ENCODE measurements around the gene LASP1NB.

- TF ChIP-seq POLR2A (IDR thresholded peaks at IDR 0.05) (no peak), CTCF (IDR thresholded peaks at IDR 0.05) (no peak)
These were observed 45.3 kb upstream of the LASP1NB start for GRCh38 chr17:38879878-38880665.
